Activated gamma-delta T cell treated with Interleukin-2 at 50 U/mL for 16 hours (primary cell): Measurements from ENCODE around the gene SLC2A5.
"Not testable (repeated sequence)": the region's sequence is repeated elsewhere in the genome, so short reads cannot be mapped to it uniquely, and the experiment has no call there.

ENCODE experiments used
- DNase-seq: peaks from one replicate; pipeline ENCODE4 v3.0.0-alpha.2; 2020

SLC2A5 gene

DNA sequence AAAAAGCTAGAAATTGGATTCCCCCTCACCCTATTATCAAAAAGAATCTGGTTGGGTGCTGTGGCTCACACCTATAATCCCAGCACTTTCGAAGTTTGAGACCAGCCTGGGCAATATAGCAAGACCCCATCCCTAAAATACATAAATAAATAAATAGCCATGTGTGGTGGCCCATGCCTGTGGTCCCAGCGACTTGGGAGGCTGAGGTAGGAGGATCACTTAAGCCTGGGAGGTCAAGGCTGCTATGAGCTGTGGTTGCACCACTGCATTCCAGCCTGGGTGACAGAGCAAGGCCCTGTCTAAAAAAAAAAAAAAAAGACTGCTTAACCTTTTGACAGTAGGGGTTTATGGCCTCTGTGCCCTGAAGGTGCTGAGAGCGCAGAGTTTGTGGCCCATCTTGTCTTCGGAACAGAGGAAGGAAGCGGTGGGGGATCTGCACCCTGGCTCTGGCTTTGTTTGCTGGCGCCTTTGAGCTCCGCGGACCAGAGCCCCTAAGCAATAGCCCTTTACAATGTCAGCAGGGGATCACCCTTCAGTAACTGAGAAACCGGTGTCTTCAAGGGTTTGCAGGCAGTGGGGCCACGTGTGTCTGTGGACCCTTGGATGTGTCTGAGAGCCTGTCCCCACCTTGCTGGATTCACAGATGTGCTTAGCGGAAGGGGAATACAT lies 65.3 kb downstream of the SLC2A5 start:
- DNase-seq = no peak

DNA sequence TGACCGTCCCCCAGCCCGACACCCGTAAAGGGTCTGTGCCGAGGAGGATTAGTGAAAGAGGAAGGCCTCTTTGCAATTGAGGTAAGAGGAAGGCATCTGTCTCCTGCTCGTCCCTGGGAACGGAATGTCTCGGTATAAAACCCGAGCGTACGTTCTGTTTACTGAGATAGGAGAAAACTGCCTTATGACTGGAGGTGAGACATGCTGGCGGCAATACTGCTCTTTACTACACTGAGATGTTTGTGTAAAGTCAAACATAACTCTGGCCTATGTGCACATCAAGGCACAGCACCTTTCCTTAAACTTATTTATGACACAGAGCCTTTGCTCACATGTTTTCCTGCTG lies 67.2 kb downstream of the SLC2A5 start:
- not testable (repeated sequence) for DNase-seq

- not testable (repeated sequence) for DNase-seq
Observed at GRCh38 chr1:9001534-9002214, 67.8 kb downstream of the SLC2A5 start.

DNA sequence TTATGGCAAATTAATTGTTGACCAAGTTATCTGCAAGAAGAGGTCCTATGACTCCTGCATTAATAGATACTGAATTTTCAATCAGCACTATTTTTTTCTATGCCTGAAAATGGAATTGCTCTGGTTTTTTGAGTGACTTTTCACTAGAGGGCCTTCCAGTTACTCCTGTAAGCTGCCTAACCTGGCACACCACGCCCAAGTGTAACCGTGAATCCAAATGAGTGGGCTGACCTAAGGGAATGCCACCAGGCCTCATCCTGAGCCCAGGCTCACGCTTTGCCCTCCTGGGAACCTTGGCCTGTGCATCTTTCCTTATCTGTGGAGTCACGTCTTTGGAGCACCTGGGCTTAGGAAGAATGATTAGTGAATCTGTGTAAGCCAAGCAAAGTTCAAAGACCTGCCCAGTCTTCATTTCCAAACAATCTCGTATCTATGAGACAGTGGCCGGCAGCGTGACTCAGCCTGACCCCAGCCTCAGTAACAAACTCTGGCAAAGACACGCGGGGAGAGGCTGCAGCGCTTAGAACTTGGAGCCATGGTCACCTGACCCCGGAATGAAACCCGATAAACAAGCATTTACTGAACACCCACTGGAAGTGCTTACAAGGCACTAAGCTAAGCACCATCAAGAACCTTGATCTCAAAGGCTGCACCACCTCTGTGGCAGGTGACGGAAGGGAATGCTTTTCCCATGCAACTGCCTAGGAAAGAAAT lies 75.3 kb downstream of the SLC2A5 start:
- not testable (repeated sequence) for DNase-seq

GRCh38 chr1:8992936-8993687 lies 76.3 kb downstream of the SLC2A5 start:
- no peak for DNase-seq

DNA sequence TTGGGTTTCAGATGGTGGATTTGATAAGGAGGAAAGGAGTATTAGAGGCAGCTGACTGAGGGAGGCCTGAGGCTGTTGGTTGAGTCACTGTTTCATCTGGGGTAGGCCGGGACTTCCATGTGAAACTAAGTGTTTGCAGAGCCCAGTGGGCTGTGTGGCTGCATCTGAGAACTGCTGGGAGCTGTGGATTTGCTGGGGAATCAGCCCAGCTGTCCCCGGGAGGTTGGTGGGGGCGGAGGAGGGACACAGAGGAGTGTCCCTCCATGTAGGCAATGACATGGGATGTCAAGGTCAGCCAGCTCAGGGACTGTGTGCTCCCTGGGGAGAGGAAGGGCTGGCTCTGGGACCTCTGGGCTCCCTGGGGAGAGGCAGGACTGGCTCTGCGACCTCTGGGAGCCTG lies 79.6 kb downstream of the SLC2A5 start:
- no peak for DNase-seq

GRCh38 chr1:8989061-8989460 lies 80.4 kb downstream of the SLC2A5 start:
- DNase-seq = no peak

DNA sequence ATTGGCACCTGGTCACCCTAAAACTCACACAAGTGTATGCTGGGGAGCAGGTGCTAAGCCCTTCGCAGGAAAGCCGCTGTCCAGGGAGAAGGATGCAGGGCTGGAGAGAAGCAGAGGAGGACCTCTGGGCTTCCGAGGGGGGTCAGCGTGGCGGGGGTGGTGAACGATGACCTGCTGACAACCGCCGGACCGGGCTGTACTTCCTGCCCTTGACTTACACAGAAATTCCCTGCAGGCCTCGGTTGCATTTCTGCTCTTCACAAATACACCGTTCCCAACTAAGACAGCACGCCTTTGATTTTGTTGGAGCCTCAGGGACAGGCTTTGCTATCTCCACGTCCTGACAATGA lies 80.8 kb downstream of the SLC2A5 start:
- DNase-seq = no peak

- DNase-seq = peak; percentile 61
Observed at GRCh38 chr1:8987881-8988617, 81.4 kb downstream of the SLC2A5 start.

DNA sequence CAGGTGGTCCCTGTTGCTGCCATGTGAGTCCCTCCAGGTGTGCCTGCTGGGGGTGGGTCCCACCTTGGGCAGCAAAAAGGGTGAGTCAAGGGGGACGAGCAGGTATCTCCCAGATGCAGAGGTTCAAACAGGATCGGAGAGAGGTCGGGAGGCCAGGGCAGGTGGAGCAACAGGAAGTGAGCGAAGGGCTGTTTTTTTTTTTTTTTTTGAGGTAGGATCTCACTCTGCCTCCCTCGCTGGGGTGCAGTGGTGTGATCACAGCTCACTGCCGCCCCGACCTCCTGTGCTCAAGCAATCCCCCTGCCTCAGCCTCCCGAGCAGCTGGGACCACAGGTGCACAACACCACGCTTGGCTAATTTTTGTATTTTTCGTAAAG lies 82.6 kb downstream of the SLC2A5 start:
- DNase-seq = no peak

DNA sequence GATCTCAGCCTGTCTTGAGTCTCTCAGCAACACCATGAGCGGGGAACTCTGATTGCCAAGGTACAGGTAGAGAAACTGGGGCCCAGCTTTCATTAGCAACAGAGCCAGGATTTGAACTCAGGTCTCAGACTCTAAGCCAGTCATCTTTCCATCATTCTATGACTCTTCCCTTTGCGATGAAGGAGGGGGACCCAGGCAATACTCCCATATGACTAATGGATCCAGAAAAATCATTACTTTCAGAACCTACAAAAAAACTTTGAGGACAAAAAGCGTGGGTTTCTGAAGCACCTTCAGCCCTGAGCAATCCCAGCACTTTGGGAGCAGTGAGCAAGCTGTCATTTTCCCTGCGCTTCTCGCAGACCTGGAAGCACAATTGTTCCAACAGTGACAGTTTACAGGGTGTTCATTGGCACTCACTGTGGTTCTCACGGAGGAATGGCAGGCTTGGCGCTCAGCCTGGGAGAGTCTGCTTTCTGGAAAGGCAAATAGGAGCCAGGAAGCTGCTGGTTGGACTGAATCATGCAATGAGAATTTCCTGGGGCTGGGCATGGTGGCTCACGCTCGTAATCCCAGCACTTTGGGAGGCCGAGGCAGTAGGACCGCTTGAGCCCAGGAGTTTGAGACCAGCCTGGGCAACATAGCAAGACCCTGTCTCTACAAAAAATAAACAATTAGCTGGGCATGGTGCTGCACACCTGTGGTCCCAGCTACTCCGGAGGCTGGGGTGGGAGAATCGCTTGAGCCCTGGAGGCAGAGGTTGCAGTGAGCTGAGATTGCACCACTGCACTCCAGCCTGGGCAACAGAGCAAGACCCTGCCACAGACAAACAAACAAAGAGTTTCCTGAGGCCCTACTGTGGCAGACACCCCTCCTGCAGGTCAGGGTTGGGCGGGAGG lies 83.3 kb downstream of the SLC2A5 start:
- DNase-seq = no peak
